Measurements from ENCODE around the gene ZNF469. TPM values are rescaled to one million over a fixed set of nuclear protein-coding genes. Genes with fewer than 3 reads are reported as not detected.

The ZNF469 gene
- total RNA-seq, 3 donors from 2014 or later, result 0.80 to 1.5 (median 0.98) TPM

- Histone ChIP-seq H3K9me3 (no peaks in the 10 kb centered on the region), H3K4me3 (no peak overlapping the region), H3K27ac (no peak overlapping the region), H3K36me3 (no peaks in the 10 kb centered on the region), H3K27me3 (no peaks in the 10 kb centered on the region), H3K4me1 (no peaks in the 10 kb centered on the region)
- no peak for DNase-seq (ENCODE audit: low spot score in 2 of 2)
- intact Hi-C loops (cut with DNase I; ENCODE audit: low total_unique reads), result loop anchor here (5.0 kb wide), 1 partner anchor 796 kb away; no protein-coding TSS in a partner anchor
- TF ChIP-seq POLR2AphosphoS5 (IDR thresholded peaks at IDR 0.05), result no peak
Measured at GRCh38 chr16:88366704-88367047, 16.1 kb upstream of the ZNF469 start.

- Histone ChIP-seq H3K4me1 (no peaks in the 10 kb centered on the region), H3K27me3 (no peaks in the 10 kb centered on the region), H3K4me3 (no peak overlapping the region), H3K36me3 (no peaks in the 10 kb centered on the region), H3K27ac (no peak overlapping the region), H3K9me3 (no peaks in the 10 kb centered on the region)
- TF ChIP-seq CTCF (IDR thresholded peaks at IDR 0.05) (no peak), POLR2A (IDR thresholded peaks at IDR 0.05) (no peak), POLR2AphosphoS5 (IDR thresholded peaks at IDR 0.05) (no peak)
- intact Hi-C loops (cut with DNase I; ENCODE audit: low total_unique reads), result loop anchor here (5.0 kb wide), 1 partner anchor 795 kb away; no protein-coding TSS in a partner anchor
- no peak for DNase-seq (ENCODE audit: low spot score in 2 of 2)
Measured at GRCh38 chr16:88367560-88367959, 15.2 kb upstream of the ZNF469 start.

- H3K4me3 ChIP-seq, result no peak overlapping the region
- TF ChIP-seq CTCF (IDR thresholded peaks at IDR 0.05), result no peak
- TF ChIP-seq POLR2A (IDR thresholded peaks at IDR 0.05), result no peak
- TF ChIP-seq POLR2AphosphoS5 (IDR thresholded peaks at IDR 0.05), result no peak
- H3K36me3 ChIP-seq, result no peaks in the 10 kb centered on the region
- no peaks in the 10 kb centered on the region for H3K27me3 ChIP-seq
- no peaks in the 10 kb centered on the region for H3K9me3 ChIP-seq
- intact Hi-C loops (cut with DNase I; ENCODE audit: low total_unique reads), result loop anchor here (5.0 kb wide), 1 partner anchor 794 kb away; no protein-coding TSS in a partner anchor
- H3K27ac ChIP-seq, result no peak overlapping the region
- no peak for DNase-seq (ENCODE audit: low spot score in 2 of 2)
- H3K4me1 ChIP-seq, result no peaks in the 10 kb centered on the region
Measured at GRCh38 chr16:88368036-88368435, 14.7 kb upstream of the ZNF469 start.

GRCh38 chr16:88368994-88369393 is 13.8 kb upstream of the ZNF469 start:
- no peak for DNase-seq (ENCODE audit: low spot score in 2 of 2)
- intact Hi-C loops (cut with DNase I; ENCODE audit: low total_unique reads), result loop anchor here (5.0 kb wide), 1 partner anchor 793 kb away; no protein-coding TSS in a partner anchor
- H3K27ac ChIP-seq, result no peak overlapping the region

GRCh38 chr16:88369447-88370008 is 13.2 kb upstream of the ZNF469 start:
- Histone ChIP-seq H3K27me3 (no peaks in the 10 kb centered on the region), H3K4me3 (no peak overlapping the region), H3K36me3 (no peaks in the 10 kb centered on the region), H3K9me3 (no peaks in the 10 kb centered on the region), H3K27ac (no peak overlapping the region), H3K4me1 (no peaks in the 10 kb centered on the region)
- no peak for TF ChIP-seq POLR2AphosphoS5 (IDR thresholded peaks at IDR 0.05)
- intact Hi-C loops (cut with DNase I; ENCODE audit: low total_unique reads), result loop anchor here (5.0 kb wide), 1 partner anchor 793 kb away; no protein-coding TSS in a partner anchor
- no peak for DNase-seq (ENCODE audit: low spot score in 2 of 2)

More at GRCh38 chr16:88368994-88369393, 13.8 kb upstream of the ZNF469 start:
- Histone ChIP-seq H3K4me3 (no peak overlapping the region), H3K4me1 (no peaks in the 10 kb centered on the region), H3K36me3 (no peaks in the 10 kb centered on the region), H3K27me3 (no peaks in the 10 kb centered on the region), H3K9me3 (no peaks in the 10 kb centered on the region)
- TF ChIP-seq CTCF (IDR thresholded peaks at IDR 0.05) (no peak), POLR2A (IDR thresholded peaks at IDR 0.05) (no peak), POLR2AphosphoS5 (IDR thresholded peaks at IDR 0.05) (no peak)

GRCh38 chr16:88370365-88370764 is 12.4 kb upstream of the ZNF469 start:
- TF ChIP-seq POLR2A (IDR thresholded peaks at IDR 0.05) (no peak), POLR2AphosphoS5 (IDR thresholded peaks at IDR 0.05) (no peak), CTCF (IDR thresholded peaks at IDR 0.05) (no peak)
- no peak for DNase-seq (ENCODE audit: low spot score in 2 of 2)
- Histone ChIP-seq H3K4me1 (no peaks in the 10 kb centered on the region), H3K27me3 (no peaks in the 10 kb centered on the region), H3K9me3 (no peaks in the 10 kb centered on the region), H3K4me3 (no peak overlapping the region), H3K36me3 (no peaks in the 10 kb centered on the region), H3K27ac (no peak overlapping the region)
- intact Hi-C loops (cut with DNase I; ENCODE audit: low total_unique reads), result no loop called here
